Right ventricle myocardium superior (tissue), 1 donor: ENCODE results near the gene VPS13D. TPM values are rescaled to one million over a fixed set of nuclear protein-coding genes. Genes with fewer than 3 reads are reported as not detected.
"Not testable (repeated sequence)": the region's sequence is repeated elsewhere in the genome, so short reads cannot be mapped to it uniquely, and the experiment has no call there.

Source experiments
- ATAC-seq: fragments of 200-7000 bp; cut with Tn5 transposase; one replicate; pipeline ENCODE4 v1.9.1; 2020; ENCODE audit warnings: mild to moderate bottlenecking; ENCODE audit not compliant: poor library complexity
- DNase-seq: peaks from one replicate; pipeline ENCODE4 v3.0.0-alpha.2; 2020
- intact Hi-C: fragments of 100-400 bp; cut with DNase I; formaldehyde crosslinking; loops from one replicate; pipeline ENCODE4 v1.11.2; 2022
- total RNA-seq: library from RNA; stranded (reverse); fragmentation: NEBNext Ultra II Directional; extraction: Animal tissue kit (Norgen Biotek cat#: 25700); gene quantifications from one replicate; pipeline ENCODE4 v1.2.1, GENCODE V29; 2021
- donor health status: DM: no; HTN: yes; CAD: no; lungs with severe emphysema.

VPS13D gene
- total RNA-seq, 1 donor from 2014 or later: 63.3 TPM

- ATAC-seq: no peak
- DNase-seq: no peak
- intact Hi-C loops: no loop called here
Observed at GRCh38 chr1:12444329-12444841, 214.6 kb downstream of the VPS13D start.

GRCh38 chr1:12445257-12445656 lies 215.4 kb downstream of the VPS13D start:
- no peak for ATAC-seq
- intact Hi-C loops: no loop called here
- DNase-seq: no peak

- DNase-seq: no peak
- intact Hi-C loops: no loop called here
Observed at GRCh38 chr1:12446593-12446992, 216.8 kb downstream of the VPS13D start.

GRCh38 chr1:12447307-12447706 lies 217.5 kb downstream of the VPS13D start:
- no peak for ATAC-seq
- intact Hi-C loops: no loop called here
- no peak for DNase-seq

More at GRCh38 chr1:12446593-12446992, 216.8 kb downstream of the VPS13D start:
- ATAC-seq: no peak

GRCh38 chr1:12447849-12448312 lies 218.1 kb downstream of the VPS13D start:
- DNase-seq: no peak
- ATAC-seq: no peak
- intact Hi-C loops: no loop called here

- DNase-seq (no peak), ATAC-seq (peak; percentile 53)
- intact Hi-C loops: no loop called here
Observed at GRCh38 chr1:12448746-12449177, 218.9 kb downstream of the VPS13D start.

GRCh38 chr1:12450090-12450755 lies 220.4 kb downstream of the VPS13D start:
- intact Hi-C loops: no loop called here
- ATAC-seq: peak; percentile 69
- peak; percentile 59 for DNase-seq

GRCh38 chr1:12450756-12451559 lies 221.1 kb downstream of the VPS13D start:
- DNase-seq: no peak
- no peak for ATAC-seq
- intact Hi-C loops: no loop called here

GRCh38 chr1:12451560-12451900 lies 221.7 kb downstream of the VPS13D start:
- ATAC-seq: no peak
- no peak for DNase-seq
- intact Hi-C loops: no loop called here

- ATAC-seq (no peak), DNase-seq (no peak)
- intact Hi-C loops: no loop called here
Observed at GRCh38 chr1:12452262-12452661, 222.4 kb downstream of the VPS13D start.

- intact Hi-C loops: no loop called here
- DNase-seq (no peak), ATAC-seq (peak; percentile 49)
Observed at GRCh38 chr1:12453400-12454343, 223.8 kb downstream of the VPS13D start.

GRCh38 chr1:12454406-12455391 lies 224.9 kb downstream of the VPS13D start:
- intact Hi-C loops: no loop called here
- DNase-seq (peak; percentile 55), ATAC-seq (peak; percentile 25)

GRCh38 chr1:12456081-12456480 lies 226.3 kb downstream of the VPS13D start:
- intact Hi-C loops, DNase-seq, ATAC-seq: not testable (repeated sequence)

GRCh38 chr1:12456979-12457378 lies 227.1 kb downstream of the VPS13D start:
- no peak for DNase-seq
- no peak for ATAC-seq
- intact Hi-C loops: no loop called here

- intact Hi-C loops: no loop called here
- ATAC-seq (peak; percentile 23), DNase-seq (peak; percentile 48)
Observed at GRCh38 chr1:12457771-12458170, 227.9 kb downstream of the VPS13D start.

GRCh38 chr1:12458571-12458970 lies 228.7 kb downstream of the VPS13D start:
- intact Hi-C loops: no loop called here
- ATAC-seq: no peak
- no peak for DNase-seq

GRCh38 chr1:12460121-12460520 lies 230.3 kb downstream of the VPS13D start:
- peak; percentile 66 for DNase-seq
- ATAC-seq: peak; percentile 71
- intact Hi-C loops: loop anchor here (5.0 kb wide), 1 partner anchor 142 kb away; no protein-coding TSS in a partner anchor
